Thyroid gland (tissue), 4 donors: ENCODE results near the gene IFNLR1.

Experiments used
- POLR2A ChIP-seq, 2 donors: fragments of 450-650 bp; IDR thresholded peaks; one replicate each; pipeline ENCODE4 v1.6.1; 2017; ENCODE audit warnings: antibody characterized with exemption in 2 of 2, mild to moderate bottlenecking in 2 of 2, moderate library complexity in 1 of 2
- TF ChIP-seq, protein P1 (sequence below), 6 experiments: fragments of 200-600 bp in 3 of 6; fragments of 450-650 bp in 3 of 6; sonication (generic) in 3 of 6; IDR thresholded peaks; one replicate each; pipeline ENCODE4 v1.5.1; 2016 to 2019; ENCODE audit warnings: antibody characterized with exemption in 6 of 6, mild to moderate bottlenecking in 2 of 6, inconsistent platforms in 1 of 6, moderate library complexity in 1 of 6

DNA sequence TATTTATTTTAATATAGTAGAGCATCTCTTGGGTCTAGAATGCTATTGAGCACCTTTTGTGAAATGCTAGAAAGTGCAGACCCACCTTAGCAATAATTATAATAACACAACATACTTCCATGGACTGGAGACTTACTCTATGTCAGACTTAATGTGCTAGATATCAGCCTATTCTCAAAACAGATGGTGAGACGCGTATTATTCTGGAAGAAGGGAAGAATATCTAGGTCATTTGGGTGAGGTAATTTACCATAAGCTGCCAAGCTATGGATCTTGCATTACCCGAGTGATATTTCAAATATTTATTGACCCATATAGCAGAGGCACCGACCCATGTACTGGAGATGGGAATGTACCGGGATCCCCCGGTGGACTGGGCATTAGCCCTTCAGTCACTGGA, 20.6 kb upstream of the IFNLR1 start:
- TF ChIP-seq, protein P1, sequence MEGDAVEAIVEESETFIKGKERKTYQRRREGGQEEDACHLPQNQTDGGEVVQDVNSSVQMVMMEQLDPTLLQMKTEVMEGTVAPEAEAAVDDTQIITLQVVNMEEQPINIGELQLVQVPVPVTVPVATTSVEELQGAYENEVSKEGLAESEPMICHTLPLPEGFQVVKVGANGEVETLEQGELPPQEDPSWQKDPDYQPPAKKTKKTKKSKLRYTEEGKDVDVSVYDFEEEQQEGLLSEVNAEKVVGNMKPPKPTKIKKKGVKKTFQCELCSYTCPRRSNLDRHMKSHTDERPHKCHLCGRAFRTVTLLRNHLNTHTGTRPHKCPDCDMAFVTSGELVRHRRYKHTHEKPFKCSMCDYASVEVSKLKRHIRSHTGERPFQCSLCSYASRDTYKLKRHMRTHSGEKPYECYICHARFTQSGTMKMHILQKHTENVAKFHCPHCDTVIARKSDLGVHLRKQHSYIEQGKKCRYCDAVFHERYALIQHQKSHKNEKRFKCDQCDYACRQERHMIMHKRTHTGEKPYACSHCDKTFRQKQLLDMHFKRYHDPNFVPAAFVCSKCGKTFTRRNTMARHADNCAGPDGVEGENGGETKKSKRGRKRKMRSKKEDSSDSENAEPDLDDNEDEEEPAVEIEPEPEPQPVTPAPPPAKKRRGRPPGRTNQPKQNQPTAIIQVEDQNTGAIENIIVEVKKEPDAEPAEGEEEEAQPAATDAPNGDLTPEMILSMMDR (IDR thresholded peaks at IDR 0.05), result no peak
- TF ChIP-seq POLR2A (IDR thresholded peaks at IDR 0.05), result no peak
